IMR-90 (cell line): ENCODE measurements around the gene SORCS1. TPM values are rescaled to one million over a fixed set of nuclear protein-coding genes. Genes with fewer than 3 reads are reported as not detected.

Source experiments
- ATAC-seq: fragments of 200-7000 bp; cut with Tn5 transposase; 2 replicates; pipeline ENCODE4 v1.9.1; 2020; ENCODE audit warnings: low read depth, mild to moderate bottlenecking, moderate library complexity
- BruUV-seq: library from RNA; stranded (reverse); fragments of 400-500 nt; replicated peaks from 2 replicates; lab custom pipeline; 2021; lab: Mats Ljungman, UMichigan
- CTCF ChIA-PET: fragments of 300-600 bp; formaldehyde crosslinking; extraction: SDS; loops from one replicate; lab custom pipeline; 2021; ENCODE audit warnings: antibody characterized with exemption; lab: Yijun Ruan, JAX
- POLR2A ChIA-PET: fragments of 300-600 bp; sonication (Branson Sonifier 250); formaldehyde crosslinking; loops from one replicate; lab custom pipeline; 2022; ENCODE audit warnings: antibody characterized with exemption; ENCODE audit not compliant: unreplicated experiment; lab: Charles Lee
- DNase-seq: peaks from one replicate; pipeline ENCODE4 v3.0.0; 2013
- H2AFZ ChIP-seq: replicated peaks from 2 replicates; pipeline ENCODE3; 2013; ENCODE audit warnings: low read length, mild to moderate bottlenecking; ENCODE audit not compliant: poor library complexity
- H2AK5ac ChIP-seq: 2 replicates; pipeline ENCODE4 v1.6.1; 2013; ENCODE audit warnings: low read depth, low read length, inconsistent platforms
- H2AK9ac ChIP-seq: replicated peaks from 2 replicates; pipeline ENCODE3; 2013; ENCODE audit warnings: mild to moderate bottlenecking, low read depth, low read length, moderate library complexity; ENCODE audit not compliant: poor library complexity
- H2BK120ac ChIP-seq: 2 replicates; pipeline ENCODE4 v1.6.1; 2013; ENCODE audit warnings: low read depth, low read length, inconsistent platforms
- H2BK15ac ChIP-seq: 3 replicates; pipeline ENCODE4 v1.6.1; 2013; ENCODE audit warnings: low read depth, low read length, inconsistent platforms
- H2BK20ac ChIP-seq: 2 replicates; pipeline ENCODE4 v1.6.1; 2013; ENCODE audit warnings: low read depth, mild to moderate bottlenecking, inconsistent platforms, low read length, moderate library complexity
- H2BK5ac ChIP-seq: 2 replicates; pipeline ENCODE4 v1.6.1; 2013; ENCODE audit warnings: mild to moderate bottlenecking, low read depth, low read length, inconsistent platforms; ENCODE audit not compliant: poor library complexity, severe bottlenecking
- H3K14ac ChIP-seq: replicated peaks from 2 replicates; pipeline ENCODE4 v1.6.1; 2013; ENCODE audit warnings: low read depth, low read length, inconsistent platforms
- H3K18ac ChIP-seq: 2 replicates; pipeline ENCODE4 v1.6.1; 2013; ENCODE audit warnings: low read depth, low read length, control low read depth
- H3K23ac ChIP-seq: 2 replicates; pipeline ENCODE4 v1.6.1; 2013; ENCODE audit warnings: low read depth, low read length, inconsistent platforms
- H3K27ac ChIP-seq: 2 replicates; pipeline ENCODE4 v1.5.1; 2013; ENCODE audit warnings: mild to moderate bottlenecking, control low read depth, low read length; ENCODE audit not compliant: insufficient read depth
- H3K27me3 ChIP-seq: 2 replicates; pipeline ENCODE4 v1.6.1; 2013; ENCODE audit warnings: low read length; ENCODE audit not compliant: control insufficient read depth, insufficient read depth
- H3K36me3 ChIP-seq: 2 replicates; pipeline ENCODE4 v1.6.1; 2013; ENCODE audit warnings: low read length, mixed read lengths; ENCODE audit not compliant: control insufficient read depth, insufficient read depth
- H3K4ac ChIP-seq: 2 replicates; pipeline ENCODE4 v1.6.1; 2013; ENCODE audit warnings: low read depth, low read length, inconsistent platforms
- H3K4me1 ChIP-seq: 2 replicates; pipeline ENCODE4 v1.6.1; 2013; ENCODE audit warnings: low read length, mixed read lengths; ENCODE audit not compliant: control insufficient read depth, insufficient read depth
- H3K4me2 ChIP-seq: 2 replicates; pipeline ENCODE4 v1.6.1; 2013; ENCODE audit warnings: low read depth, mild to moderate bottlenecking, control low read depth, low read length, moderate library complexity
- H3K4me3 ChIP-seq: 2 replicates; pipeline ENCODE4 v1.5.1; 2013; ENCODE audit warnings: low read depth, mild to moderate bottlenecking, control low read depth, low read length, moderate library complexity; ENCODE audit not compliant: insufficient read depth
- H3K56ac ChIP-seq: 2 replicates; pipeline ENCODE4 v1.6.1; 2013; ENCODE audit warnings: low read length, inconsistent platforms; ENCODE audit not compliant: insufficient read depth; ENCODE audit errors: extremely low read depth
- H3K79me1 ChIP-seq, 2 experiments: 2 replicates each; pipeline ENCODE4 v1.6.1; 2013; ENCODE audit warnings: low read length in 2 of 2, inconsistent platforms in 1 of 2, low read depth in 1 of 2
- H3K9ac ChIP-seq: 2 replicates; pipeline ENCODE4 v1.6.1; 2013; ENCODE audit warnings: low read depth, low read length, control low read depth
- H3K9me1 ChIP-seq: 2 replicates; pipeline ENCODE4 v1.6.1; 2013; ENCODE audit warnings: low read length, inconsistent platforms; ENCODE audit not compliant: insufficient read depth
- H3K9me3 ChIP-seq: 2 replicates; pipeline ENCODE4 v1.6.1; 2013; ENCODE audit warnings: low read length; ENCODE audit not compliant: control insufficient read depth, insufficient read depth
- H4K20me1 ChIP-seq: 2 replicates; pipeline ENCODE4 v1.6.1; 2013; ENCODE audit warnings: low read length, inconsistent platforms; ENCODE audit not compliant: insufficient read depth
- H4K5ac ChIP-seq: 2 replicates; pipeline ENCODE4 v1.6.1; 2013; ENCODE audit warnings: mild to moderate bottlenecking, low read depth, low read length, control low read depth
- H4K8ac ChIP-seq, 2 experiments: 2 replicates each; pipeline ENCODE4 v1.6.1; 2013; ENCODE audit warnings: low read depth in 2 of 2, low read length in 2 of 2, control low read depth in 1 of 2, inconsistent platforms in 1 of 2
- H4K91ac ChIP-seq: 2 replicates; pipeline ENCODE4 v1.6.1; 2013; ENCODE audit warnings: low read depth, low read length, inconsistent platforms; ENCODE audit not compliant: insufficient read depth
- CEBPB ChIP-seq: IDR thresholded peaks from 2 replicates; pipeline ENCODE4 v1.6.1; 2012; ENCODE audit warnings: low read depth, low read length, improper control_type of control experiment
- FOS ChIP-seq: fragments of 150-350 bp; IDR thresholded peaks from 2 replicates; pipeline ENCODE4 v1.6.1; 2016; ENCODE audit warnings: low read depth, low read length
- MAFK ChIP-seq: IDR thresholded peaks from 2 replicates; pipeline ENCODE4 v1.6.1; 2012; ENCODE audit warnings: low read depth, low read length, improper control_type of control experiment
- WGBS, 2 experiments: methylation state at CpG; one replicate each; pipeline versions ENCODE4 v1.1.5 to v1.1.7; 2013; ENCODE audit warnings: missing lambda C conversion rate in 2 of 2; ENCODE audit not compliant: insufficient read length in 1 of 2; ENCODE audit errors: extremely low coverage in 2 of 2; 5-methylcytosine and 5-hydroxymethylcytosine counted together
- dilution Hi-C: fragments of 300-500 bp; cut with HindIII; formaldehyde crosslinking; loops from one replicate; pipeline ENCODE4 v1.14.3; 2018; ENCODE audit warnings: low sequenced_read_pairs; ENCODE audit not compliant: unreplicated experiment
- in situ Hi-C: fragments of 300-500 bp; cut with MboI; formaldehyde crosslinking; loops from 3 replicates; pipeline ENCODE4 v1.14.3; 2019; ENCODE audit warnings: low sequenced_read_pairs, inconsistent platforms, mixed read lengths
- intact Hi-C: fragments of 100-400 bp; cut with micrococcal nuclease; formaldehyde crosslinking; loops from 2 replicates; pipeline ENCODE4 v1.10.0; 2022
- polyA plus RNA-seq, 3 experiments: library from polyadenylated mRNA; depleted of rRNA; stranded (reverse); fragments of >200 nt; gene quantifications; 2 replicates each; pipeline ENCODE4 v1.2.3, GENCODE V29; 2012; ENCODE audit warnings: low replicate concordance in 1 of 3
- total RNA-seq: library from RNA; depleted of rRNA; stranded (reverse); fragments of >200 nt; gene quantifications from 2 replicates; pipeline ENCODE4 v1.2.3, GENCODE V29; 2012

The SORCS1 gene
- total and polyA plus RNA-seq, 2 of the 4 experiments (the other 2 are of a cell fraction): under 0.01 TPM; not detected in 1

DNA sequence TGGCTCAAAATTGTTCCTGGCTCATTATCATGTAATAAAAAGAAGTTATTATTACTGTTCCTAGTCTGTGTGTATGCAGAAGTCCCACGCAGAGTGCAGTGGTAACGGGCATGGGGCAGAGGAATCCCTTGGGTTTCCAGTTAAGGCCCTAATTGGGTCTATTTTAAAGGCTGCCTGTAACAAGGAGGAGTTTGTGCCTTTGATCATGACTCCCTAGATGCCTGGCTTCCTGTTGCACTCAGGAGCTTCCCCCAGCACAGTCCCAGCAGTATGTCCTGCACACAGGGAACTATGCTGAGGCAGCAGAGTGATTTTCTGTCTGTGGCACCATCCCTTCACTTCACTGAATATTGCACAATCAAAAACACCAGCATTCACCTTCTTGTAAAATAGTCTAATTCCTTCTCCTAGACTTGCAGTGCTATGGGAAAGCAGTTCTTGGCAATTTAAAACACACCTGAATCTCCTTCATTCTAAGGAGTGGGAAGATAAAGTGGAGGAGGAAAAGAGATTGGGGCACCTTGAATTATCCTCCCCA lies 22.9 kb downstream of the SORCS1 start:
- Histone ChIP-seq H2AK5ac (no peak overlapping the region), H2AK9ac (no peak overlapping the region), H2BK120ac (no peak overlapping the region), H3K27ac (no peak overlapping the region), H3K9me1 (no peaks in the 10 kb centered on the region), H3K4ac (no peak overlapping the region), H2BK20ac (no peak overlapping the region), H3K9me3 (peaks cover 16% of the 10 kb centered on the region), H3K23ac (no peak overlapping the region), H3K36me3 (no peaks in the 10 kb centered on the region), H3K4me3 (no peak overlapping the region), H3K9ac (no peak overlapping the region), H4K91ac (no peak overlapping the region), H4K8ac (no peak overlapping the region), H4K5ac (no peak overlapping the region), H3K79me1 (no peaks in the 10 kb centered on the region), H3K4me2 (no peak overlapping the region), H2BK15ac (no peak overlapping the region), H2AFZ (no peak overlapping the region), H2BK5ac (no peak overlapping the region), H3K4me1 (no peaks in the 10 kb centered on the region), H3K27me3 (no peaks in the 10 kb centered on the region), H3K56ac (no peak overlapping the region), H4K20me1 (no peaks in the 10 kb centered on the region), H3K18ac (no peak overlapping the region), H3K14ac (no peak overlapping the region)
- BruUV-seq: no TSS peak
- intact Hi-C loops: no loop called here
- no CpG with 5 or more reads among the region's 2 CpGs for whole genome bisulfite sequencing, 2 experiments
- ATAC-seq (no peak), DNase-seq (no peak)
- TF ChIP-seq FOS (no peak), CEBPB (peak; percentile 67), MAFK (no peak)
- in situ Hi-C loops: no loop called here
- dilution Hi-C loops: no loop called here
- CTCF ChIA-PET: no interaction called here
- POLR2A ChIA-PET: no interaction called here
